Effector CD4-positive, alpha-beta T cell (primary cell): ENCODE data around the gene FLNB.

ENCODE experiments used
- DNase-seq: peaks from one replicate; pipeline ENCODE4 v3.0.0-alpha.2; 2020

FLNB gene

DNA sequence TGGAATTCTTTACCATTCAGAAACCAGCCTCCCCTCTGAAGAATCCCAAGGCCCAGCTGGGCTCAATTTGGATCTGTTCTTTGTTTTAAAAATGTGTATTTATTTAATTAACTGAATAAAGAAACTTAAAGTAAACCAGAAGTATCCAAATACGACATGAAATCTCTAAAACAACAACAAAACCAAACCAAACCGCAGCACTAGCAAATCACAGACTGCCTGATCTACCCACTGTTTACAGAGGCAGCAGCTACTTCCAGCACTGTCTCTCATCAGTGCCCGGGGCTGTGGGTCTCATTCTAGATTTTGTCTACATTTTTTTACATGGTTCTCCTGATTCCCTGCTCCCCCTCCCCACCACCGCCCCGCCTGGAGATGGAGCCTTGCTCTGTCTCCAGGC, 2.3 kb downstream of the FLNB start:
- no peak for DNase-seq

DNA sequence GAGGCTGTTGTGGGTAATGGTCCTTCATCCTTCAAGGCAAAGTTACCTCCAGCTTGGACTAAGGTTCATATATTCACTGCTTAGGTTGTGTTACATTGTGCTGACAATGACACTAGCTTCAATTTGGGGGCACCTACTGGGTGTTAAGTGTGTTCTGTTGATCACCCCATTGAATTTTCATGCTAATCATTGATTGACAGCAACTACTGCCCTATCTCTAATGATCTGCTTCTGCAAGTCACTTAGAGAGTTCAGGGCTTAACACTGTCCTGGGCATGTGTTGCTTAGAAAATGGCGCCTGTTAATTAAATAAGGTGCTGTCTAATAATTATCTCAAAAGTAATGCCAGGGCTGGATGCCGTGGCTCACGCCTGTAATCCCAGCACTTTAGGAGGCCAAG, 3.4 kb downstream of the FLNB start:
- DNase-seq, result no peak

DNA sequence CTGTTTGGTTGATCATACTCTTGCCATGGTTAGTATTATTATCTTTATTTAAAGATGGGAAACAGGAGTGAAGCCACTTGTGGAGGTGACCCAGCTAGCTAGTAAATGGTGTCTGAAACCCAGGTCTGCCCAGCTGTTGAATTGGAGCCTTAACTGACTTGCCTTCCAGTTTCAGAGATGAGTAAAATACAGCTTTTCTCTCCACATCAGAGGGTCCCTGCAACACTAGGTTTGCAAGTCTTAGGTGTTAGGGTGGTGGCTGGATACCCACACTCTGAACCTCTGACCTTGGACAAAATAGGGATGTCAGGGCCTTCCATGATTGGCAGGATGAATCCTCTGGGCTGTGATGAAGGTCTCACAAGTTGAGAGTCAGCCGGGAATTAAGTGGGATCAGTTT, 4.1 kb downstream of the FLNB start:
- DNase-seq, result no peak

DNA sequence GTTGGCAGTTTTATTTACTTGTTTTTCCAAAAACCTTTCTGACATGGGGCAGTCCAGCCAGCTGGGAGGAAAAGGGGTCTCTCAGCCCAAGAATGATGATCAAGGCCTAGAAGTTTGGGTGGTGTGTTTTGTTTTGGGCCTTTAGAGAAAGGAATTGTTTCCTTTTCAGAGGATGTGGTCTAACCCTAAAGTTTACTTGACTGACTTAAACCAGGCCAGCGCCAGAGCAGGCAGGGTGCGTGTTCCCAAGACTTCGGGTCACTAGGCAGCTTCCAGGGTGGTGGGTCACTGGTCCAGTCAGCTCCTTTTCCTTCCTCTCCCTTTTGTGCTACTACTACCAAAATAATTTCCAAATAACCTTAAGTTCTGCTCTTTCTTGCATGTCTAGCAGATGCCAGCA, 4.9 kb downstream of the FLNB start:
- no peak for DNase-seq

DNA sequence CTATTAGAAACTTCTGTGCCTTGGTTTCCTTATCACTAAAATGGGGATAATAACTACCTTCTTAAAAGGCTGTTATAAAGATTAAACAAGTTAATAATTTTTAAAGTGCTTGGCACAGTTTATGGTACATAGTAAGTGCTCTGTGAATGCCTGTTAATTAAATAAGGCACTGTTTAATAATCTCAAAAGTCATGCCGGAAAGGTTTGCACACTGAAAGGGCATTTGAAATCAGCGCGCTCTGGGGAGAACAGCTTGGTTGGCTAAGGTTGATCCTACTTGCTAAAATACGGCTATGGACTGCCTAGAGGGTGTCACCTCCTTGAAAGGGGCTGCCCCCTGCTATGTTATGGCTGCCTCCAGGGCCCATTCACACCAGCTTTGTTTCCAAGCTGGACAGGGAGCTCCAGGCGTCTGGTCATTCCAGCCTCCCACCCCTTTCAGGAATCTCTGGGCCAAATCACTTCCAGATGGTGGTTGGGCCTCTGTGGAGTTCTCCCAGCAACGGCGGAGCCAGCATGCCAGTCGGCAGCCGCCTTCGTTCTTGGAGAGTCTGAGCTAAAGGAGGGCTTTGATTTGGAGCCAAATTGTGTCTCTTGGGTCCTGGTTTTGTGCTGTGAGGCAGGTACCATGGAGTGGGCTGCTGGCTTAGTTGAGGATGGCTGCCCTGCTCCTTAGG, 5.9 kb downstream of the FLNB start:
- no peak for DNase-seq

DNA sequence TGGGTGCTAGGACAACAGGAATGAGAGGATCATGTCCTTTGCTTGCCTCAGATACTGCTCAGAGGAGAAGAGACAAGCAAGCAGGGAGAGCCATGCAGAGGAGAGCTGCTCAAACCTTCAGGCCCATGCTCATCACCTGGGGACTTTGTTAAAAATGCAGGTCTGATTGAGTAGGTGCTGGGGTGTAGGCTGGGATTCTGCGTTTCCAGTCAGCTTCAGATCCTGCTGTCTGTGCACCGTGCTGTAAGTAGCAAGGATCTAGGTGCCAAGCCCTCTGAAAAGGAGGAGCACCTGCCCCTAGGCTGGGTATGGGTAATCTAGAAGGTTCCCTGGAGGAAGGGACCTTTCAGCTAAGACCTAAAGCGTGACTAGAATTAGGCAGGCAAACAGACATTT, 7.3 kb downstream of the FLNB start:
- DNase-seq, result no peak

DNA sequence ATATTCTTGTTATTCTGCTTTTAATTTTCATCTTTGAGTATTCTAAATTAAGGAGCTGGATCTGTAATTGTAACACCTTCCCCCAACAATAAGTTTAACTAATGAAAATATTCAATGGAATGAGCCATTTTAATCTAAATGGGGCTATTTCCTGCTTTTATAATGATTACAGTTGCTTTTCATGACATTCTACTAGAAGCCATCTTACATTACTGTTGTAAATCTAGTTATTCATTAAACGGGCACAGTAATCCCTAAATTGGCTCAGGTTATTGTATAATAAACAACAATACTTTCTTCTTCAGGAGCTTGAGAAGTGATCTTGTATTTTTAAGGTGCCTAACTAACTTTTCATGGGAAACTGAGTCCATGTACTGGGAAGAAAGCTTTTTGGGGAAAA, 8.5 kb downstream of the FLNB start:
- DNase-seq, result no peak

DNA sequence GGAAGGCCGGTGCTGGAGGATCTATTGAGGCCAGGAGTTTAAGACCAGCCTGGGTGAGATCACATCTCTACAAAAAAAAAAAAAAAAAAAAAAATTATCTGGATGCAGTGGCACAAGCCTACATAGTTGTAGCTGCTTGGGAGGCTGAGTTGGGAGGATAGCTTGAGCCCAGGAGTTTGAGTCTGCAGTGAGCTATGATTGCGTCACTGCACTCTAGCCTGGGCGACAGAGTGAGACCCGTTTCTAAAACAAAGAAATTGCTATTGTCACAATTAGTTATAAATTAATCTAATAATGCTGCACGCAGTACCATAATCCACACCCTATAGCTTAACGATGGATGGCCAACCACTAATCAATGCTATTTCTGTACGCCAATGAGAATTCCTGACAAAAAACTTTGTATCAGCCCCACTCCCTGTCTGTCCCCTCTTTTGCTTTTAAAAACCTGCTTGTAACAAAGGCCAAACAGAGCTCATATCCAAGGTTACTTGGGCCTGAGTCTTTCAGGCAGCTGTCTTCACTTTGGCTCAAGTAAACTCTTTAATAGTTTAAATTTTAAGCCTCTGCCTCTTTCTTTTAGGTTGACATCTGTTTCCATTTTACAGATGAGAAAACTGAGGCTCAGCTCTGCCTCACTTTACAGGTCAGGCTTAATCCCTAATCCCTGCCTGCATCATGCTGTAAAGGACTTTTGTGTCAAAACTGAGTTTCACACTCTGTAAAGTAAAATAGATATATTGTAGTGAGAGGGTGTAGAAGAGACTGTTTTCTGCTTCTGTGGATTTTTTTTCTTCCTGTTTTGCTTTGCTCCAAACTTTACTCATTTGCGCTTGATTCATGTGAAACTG, 10.9 kb downstream of the FLNB start:
- no peak for DNase-seq

DNA sequence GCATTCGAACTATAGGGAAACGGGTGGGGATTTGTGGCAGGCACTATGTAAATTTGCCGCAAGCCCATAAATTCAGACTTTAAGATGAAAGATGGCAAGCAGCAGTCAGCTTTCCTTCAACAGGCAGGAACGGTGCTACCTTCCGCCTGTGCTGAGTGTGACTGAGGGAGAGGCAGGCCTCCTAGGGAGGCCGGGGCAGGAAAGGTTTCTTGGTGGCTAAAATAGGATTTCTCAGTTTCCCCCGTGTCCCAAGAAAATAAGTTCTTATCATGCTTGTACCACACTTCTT, 12.5 kb downstream of the FLNB start:
- DNase-seq, result no peak

DNA sequence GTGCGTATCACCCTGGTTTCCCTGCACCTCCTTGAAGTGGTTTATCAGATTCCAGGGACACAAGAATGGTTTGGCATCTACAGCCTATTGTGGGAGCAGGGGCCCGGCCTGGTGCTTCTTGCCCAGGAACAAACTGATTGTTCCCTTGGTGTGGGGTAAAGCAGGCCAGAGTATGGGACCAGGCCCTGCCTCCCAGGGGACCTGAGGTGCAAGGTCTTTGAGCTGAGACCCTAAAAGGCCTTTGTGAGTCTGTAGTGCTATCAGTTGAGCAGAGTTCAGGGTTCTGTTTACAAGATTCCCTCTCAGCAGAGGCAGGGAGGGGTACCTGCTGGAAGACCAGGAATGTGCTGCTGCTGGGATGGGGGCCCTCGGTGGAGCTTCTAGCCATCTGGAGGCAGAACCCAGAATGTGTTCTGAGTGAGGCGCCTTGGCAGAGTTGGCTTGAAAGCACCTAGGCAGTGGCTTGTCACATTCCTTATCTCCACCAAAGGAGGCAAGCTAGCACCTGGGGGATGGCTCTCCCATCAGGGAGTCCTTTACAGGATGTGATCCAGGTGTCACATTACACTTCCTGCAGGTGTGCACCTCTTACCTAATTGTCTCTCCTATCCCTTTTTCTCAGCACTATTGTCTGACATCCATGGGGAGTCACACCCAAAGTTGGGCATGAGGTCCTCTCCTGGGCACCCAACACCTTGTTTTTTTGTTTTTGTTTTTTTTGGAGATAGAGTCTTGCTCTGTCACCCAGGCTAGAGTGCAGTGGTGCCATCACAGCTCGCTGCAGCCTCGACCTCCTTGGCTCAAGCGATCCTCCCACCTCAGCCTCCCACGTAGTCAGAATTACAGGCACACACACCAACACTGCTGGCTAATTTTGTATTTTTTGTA, 13.1 kb downstream of the FLNB start:
- no peak for DNase-seq

DNA sequence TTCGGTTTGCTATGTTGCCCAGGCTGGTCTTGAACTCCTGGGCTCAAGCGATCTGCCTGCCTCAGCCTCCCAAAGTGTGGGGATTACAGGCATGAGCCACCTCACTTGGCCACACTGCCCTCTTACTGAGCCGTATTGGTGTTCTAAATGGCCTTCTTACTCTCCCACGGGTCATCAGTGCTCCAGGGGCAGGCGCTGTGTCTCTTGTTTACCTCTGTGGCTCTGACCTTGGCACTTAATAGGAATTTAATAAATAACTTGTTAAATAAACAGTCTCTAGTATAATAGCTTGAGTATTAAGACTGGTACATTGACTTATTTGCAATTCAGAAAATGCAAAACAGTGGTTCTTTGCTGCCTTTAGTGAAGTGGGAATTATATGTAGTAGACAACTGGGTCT, 13.7 kb downstream of the FLNB start:
- no peak for DNase-seq

DNA sequence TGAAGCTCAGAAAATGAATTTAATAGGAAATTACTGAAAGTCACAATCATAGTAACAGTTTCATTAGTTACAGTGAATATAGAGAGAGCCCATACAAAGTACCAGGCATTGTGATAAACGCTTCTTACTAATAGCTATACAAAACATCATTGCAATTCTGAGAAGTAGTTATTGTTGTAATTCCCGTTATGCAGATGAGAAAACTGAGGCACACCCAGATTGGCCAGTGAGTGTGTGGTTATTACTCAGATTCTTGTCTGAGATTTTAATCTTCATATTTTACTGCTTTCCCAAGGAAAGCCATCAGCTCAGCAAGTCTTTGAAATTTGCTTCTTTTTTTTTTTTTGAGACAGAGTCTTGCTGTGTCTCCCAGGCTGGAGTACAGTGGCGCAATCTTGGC, 14.3 kb downstream of the FLNB start:
- DNase-seq, result no peak

DNA sequence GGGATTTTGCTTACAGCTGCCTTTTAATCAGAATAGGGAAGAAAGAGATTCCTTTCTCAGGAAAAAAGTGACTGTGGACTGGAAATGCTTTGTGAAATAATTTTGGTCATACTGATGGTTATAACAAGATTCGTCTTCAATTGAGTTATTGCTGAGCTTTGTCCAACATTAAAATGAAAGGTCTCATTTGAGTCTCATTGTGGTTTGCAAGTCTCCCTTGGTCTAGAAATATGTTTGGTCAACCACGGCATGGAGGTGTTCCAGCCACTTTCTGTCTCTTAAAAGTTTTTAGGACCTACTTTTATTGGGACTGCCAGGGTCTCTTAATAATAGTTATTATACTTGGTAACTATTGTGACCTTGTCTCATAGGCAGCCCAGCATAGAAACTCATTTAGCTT, 15.3 kb downstream of the FLNB start:
- no peak for DNase-seq

DNA sequence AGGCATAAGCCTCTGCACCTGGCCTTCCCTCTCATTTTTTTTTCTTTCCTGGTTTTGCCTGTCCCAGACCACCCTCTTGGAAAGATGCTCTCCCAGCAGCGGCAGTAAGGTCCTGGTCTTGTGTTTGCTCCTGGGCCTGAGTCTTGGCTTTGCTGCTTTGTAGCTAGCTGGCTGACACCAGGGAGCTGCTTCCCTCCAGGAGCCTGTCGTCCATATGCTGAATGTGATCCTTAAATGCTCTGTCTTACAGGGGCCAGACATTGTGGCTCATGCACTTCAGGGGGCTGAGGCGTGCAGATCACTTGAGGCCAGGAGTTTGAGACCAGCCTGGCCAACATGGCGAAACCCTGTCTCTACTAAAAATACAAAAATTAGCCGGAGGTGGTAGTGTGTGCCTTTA, 17.2 kb downstream of the FLNB start:
- DNase-seq, result no peak

DNA sequence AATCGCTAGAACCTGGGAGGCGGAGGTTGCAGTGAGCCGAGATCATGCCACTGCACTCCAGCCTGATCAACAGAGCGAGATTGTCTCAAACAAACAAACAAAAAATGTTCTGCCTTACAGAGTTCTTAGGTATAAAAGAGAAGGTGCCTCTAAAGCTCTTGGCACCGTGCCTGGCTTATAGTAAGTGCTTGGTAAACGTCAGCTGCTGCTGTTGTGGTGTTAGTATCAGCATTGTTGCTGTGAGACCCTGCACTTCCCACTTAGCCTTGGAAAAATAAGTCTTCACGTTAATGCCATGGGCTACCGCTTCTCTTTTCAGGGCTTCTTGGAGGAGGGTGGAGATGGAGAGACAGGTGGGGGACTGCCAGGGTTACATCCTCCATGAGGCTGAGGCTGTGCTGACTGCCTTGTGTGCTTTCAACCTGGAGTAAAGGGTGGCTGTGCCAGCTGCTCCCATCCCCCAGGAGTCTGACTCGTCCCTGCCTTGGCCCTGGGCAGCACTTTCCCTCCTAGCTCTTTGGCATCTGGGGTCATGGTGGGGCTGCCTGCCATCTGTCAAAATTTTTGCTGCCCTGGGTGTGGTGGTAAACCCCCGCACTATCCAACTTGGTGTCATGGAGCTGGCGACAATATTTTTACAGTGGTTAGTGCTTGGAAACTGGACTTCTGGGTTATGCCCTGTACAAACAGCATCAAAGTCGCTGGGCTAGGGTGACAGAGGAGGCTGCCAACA, 17.8 kb downstream of the FLNB start:
- no peak for DNase-seq

DNA sequence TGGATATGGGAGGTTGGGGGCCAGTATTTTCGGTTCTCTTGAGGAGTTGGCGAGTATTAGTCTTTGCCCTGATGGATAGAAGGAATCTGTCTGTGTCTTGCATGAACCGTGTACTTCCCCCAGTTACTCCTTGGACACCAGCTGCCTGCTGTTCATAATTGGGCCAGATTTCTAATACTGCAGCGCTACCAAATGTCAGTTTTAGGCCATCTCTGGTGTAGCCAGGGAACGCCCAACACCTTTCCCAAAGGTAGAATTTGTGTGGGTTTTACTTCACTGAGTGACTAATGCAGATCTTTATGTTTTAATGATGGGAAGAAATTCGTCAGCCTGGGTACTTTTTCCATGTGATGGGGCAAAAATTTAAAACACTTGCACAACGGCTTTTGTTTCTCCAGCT, 18.4 kb downstream of the FLNB start:
- DNase-seq, result no peak

DNA sequence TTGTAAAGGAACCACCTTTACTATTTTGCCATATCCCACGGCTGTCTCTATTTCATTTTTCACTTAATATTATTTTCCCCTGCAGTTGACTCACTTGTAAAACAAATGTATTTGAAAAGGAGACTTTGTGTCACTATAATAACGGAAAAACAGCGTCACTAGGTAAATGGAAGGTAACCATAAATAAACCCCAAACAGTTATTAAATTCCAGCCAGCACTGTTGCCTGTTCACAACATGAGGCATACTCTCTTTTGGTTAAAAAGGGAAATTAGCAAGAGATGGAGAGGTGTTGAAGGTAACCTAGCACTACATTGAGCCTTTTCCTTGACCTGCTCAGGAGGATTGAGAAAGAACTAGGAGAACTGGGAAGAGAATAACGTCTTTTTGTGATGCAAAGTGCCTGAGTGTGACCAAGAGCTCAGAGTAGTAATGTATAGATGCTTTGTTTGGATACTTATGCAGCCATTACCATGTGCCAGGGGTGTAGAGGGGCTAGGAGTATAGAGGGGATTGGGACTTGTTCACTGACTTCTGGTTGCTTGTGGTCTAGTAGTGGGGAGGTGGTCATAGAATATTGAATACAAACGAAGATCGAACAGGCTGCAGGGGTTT, 19.6 kb downstream of the FLNB start:
- no peak for DNase-seq

DNA sequence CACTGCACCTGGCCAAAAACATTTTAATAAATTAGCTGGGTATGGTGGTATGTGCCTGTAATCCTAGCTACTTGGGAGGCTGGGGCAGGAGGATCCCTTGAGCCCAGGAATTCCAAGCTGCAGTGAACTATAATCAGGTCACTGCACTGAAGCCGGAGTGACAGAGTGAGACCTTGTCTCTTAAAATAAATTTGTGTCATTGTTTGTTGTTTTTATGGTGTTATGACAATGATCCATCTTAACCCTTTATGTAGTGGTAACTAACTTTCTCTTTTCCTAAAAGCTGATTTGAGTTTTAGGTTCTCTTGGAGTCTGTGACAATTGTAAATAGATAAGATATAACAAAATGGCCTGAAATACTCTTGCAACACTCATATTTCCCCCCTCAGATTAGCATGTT, 20.7 kb downstream of the FLNB start:
- no peak for DNase-seq

DNA sequence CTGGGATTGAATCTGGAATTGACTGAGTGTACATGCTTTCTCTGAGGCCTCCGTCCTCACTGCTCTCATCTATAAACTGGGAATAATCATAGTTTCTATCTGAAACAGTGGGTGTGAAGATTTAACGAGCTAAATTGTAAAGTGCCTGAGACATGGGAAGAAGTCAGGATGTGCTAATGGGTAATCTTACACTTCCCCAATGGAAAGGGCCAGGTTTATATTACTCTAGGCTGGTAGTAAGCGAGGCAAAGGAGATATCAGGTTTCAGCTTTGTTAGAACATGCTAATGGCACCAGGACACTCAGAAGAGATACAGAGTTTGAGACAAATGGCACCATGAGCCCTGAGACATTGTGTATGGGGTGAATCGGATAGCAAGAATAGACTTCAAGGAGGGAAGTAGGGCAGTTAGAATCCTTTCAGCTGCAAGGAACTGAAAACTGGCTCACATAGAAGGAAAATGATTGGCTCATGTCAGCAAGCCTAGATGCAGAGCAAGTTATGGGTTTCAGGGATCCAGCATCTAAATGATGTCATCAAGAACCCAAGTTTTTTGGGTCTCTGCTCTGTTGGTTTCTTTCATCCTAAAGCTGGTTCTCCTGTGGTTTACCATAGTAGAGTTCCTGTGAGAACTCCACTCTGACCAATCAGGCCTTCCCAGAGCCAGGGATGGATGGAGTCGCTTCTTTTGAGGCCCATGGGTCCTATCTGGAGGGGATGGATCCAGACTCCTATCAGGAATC, 21.8 kb downstream of the FLNB start:
- DNase-seq, result no peak

DNA sequence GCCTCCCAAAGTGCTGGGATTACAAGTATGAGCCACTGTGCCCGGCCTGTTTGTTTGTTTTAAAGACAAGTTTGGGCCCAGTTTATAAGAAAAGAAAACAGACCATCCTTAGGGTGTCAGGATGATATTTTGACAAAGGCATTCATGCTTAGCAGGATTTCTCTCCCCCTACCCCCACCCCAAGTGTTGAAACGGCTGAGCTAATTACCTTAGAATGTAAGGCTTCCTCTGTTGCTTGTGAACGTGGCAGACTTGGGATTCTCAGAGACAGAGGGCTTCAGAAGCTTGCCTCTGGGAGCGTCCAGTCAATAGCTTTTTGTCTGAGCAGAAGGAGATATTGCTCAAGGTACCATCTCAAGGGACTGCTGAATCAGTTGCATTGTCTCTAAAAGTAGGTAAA, 24.0 kb downstream of the FLNB start:
- no peak for DNase-seq

DNA sequence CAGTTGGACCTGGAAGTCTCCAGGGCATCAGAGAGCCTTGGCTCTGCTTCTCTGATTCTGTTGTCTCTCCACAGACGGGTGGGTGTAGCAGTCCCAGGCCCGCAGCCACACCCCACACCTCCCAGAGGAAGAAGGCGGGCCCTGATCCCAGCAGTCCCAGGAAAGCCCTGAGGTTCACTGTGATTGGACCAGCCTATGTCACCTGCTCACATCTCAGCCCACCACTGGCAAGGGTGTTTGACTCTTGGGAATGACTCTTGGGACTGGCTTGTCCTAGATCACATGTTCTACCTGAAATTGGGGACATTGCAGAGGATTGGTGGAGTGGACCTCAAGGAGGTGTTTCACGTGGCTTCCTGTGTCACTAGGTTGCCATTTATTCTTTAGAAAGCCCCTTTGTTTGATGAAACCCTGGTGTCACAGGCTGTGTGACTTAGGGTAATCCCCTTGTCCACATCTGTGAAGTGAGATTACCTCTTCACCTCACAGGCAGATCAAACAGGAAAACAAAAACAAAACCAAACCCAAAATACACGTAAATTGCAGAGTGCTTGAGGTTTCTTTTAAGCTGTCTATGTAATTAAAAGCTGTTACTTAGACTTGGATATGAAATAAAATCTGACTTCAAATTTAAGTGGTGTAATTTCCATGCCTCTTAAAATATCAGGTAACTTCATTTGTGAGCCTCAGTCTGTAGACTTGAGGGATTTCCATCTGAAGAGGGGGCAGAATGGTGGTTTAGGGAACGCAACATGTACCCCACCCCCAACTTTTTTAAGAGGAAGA, 26.7 kb downstream of the FLNB start:
- DNase-seq, result peak; percentile 33
